CD14-positive monocyte (primary cell): Measurements from ENCODE around the gene RHOBTB1. TPM values are rescaled to one million over a fixed set of nuclear protein-coding genes. Genes with fewer than 3 reads are reported as not detected.

Experiments used
- DNase-seq, 3 donors: peaks; one replicate each; pipeline ENCODE4 v3.0.0-alpha.2; 2011 to 2022
- H2AFZ ChIP-seq: 2 replicates; pipeline ENCODE4 v1.6.0; 2012; ENCODE audit warnings: mild to moderate bottlenecking, low read depth, low read length, inconsistent platforms; ENCODE audit not compliant: insufficient read depth, poor library complexity, severe bottlenecking
- H3K27ac ChIP-seq, 2 donors: 1 replicate in 1 of 2; 2 replicates in 1 of 2; pipeline ENCODE4 v1.5.1; 2012 to 2013; ENCODE audit warnings: low read length in 2 of 2, control low read depth in 1 of 2, inconsistent platforms in 1 of 2, low read depth in 1 of 2, mild to moderate bottlenecking in 1 of 2
- H3K27me3 ChIP-seq, 2 donors: one replicate each; pipeline versions ENCODE4 v1.6.0 to v1.6.1; 2011 to 2013; ENCODE audit warnings: low read length in 2 of 2; ENCODE audit not compliant: control insufficient read depth in 2 of 2, insufficient read depth in 2 of 2
- H3K36me3 ChIP-seq, 2 donors: replicated peaks in 1 of 2; 1 replicate in 1 of 2; 2 replicates in 1 of 2; pipeline versions ENCODE4 v1.5.1 to v1.6.1; 2012 to 2013; ENCODE audit warnings: low read length in 2 of 2, control low read depth in 1 of 2, inconsistent platforms in 1 of 2, mild to moderate bottlenecking in 1 of 2; ENCODE audit not compliant: insufficient read depth in 2 of 2, control insufficient read depth in 1 of 2
- H3K4me1 ChIP-seq, 2 donors: 1 replicate in 1 of 2; 2 replicates in 1 of 2; pipeline versions ENCODE4 v1.5.1 to v1.6.1; 2012 to 2013; ENCODE audit warnings: low read length in 2 of 2, control low read depth in 1 of 2, inconsistent platforms in 1 of 2, mild to moderate bottlenecking in 1 of 2, moderate library complexity in 1 of 2; ENCODE audit not compliant: insufficient read depth in 2 of 2, control insufficient read depth in 1 of 2
- H3K4me2 ChIP-seq: replicated peaks from 2 replicates; pipeline ENCODE3; 2012; ENCODE audit warnings: low read length, moderate library complexity, mild to moderate bottlenecking; ENCODE audit not compliant: poor library complexity, severe bottlenecking; ENCODE audit errors: extremely low read depth
- H3K4me3 ChIP-seq, 3 experiments: fragments of 200-600 bp in 1 of 3; sonication (generic) in 1 of 3; replicated peaks in 1 of 3; 1 replicate in 2 of 3; 2 replicates in 1 of 3; pipeline ENCODE4 v1.5.1; 2011 to 2013; ENCODE audit warnings: low read length in 3 of 3, mild to moderate bottlenecking in 3 of 3, control low read depth in 2 of 3, low read depth in 2 of 3, inconsistent platforms in 1 of 3, moderate library complexity in 1 of 3
- H3K79me2 ChIP-seq: 2 replicates; pipeline ENCODE4 v1.6.0; 2012; ENCODE audit warnings: mild to moderate bottlenecking, control low read depth, inconsistent platforms, low read length, moderate library complexity; ENCODE audit not compliant: insufficient read depth
- H3K9ac ChIP-seq: 2 replicates; pipeline ENCODE4 v1.6.0; 2017; ENCODE audit warnings: low read length, mild to moderate bottlenecking; ENCODE audit not compliant: insufficient read depth, poor library complexity, severe bottlenecking
- H3K9me3 ChIP-seq, 2 donors: replicated peaks in 1 of 2; 1 replicate in 1 of 2; 2 replicates in 1 of 2; pipeline versions ENCODE4 v1.5.1 to v1.6.1; 2012 to 2013; ENCODE audit warnings: low read length in 2 of 2, control low read depth in 1 of 2; ENCODE audit not compliant: control insufficient read depth in 1 of 2, insufficient read depth in 1 of 2
- H4K20me1 ChIP-seq: 2 replicates; pipeline ENCODE4 v1.6.0; 2012; ENCODE audit warnings: mild to moderate bottlenecking, low read length, control low read depth, moderate library complexity; ENCODE audit not compliant: insufficient read depth
- H3K27ac Mint-ChIP-seq, 7 donors: one replicate each; pipeline ENCODE4 v1.8.0; 2020; ENCODE audit warnings: mild to moderate bottlenecking in 7 of 7, mixed read lengths in 7 of 7, moderate library complexity in 6 of 7, inconsistent platforms in 2 of 7
- H3K27me3 Mint-ChIP-seq, 3 donors: one replicate each; pipeline ENCODE4 v1.8.0; 2021 to 2022; ENCODE audit warnings: low read depth in 3 of 3, mild to moderate bottlenecking in 3 of 3, mixed read lengths in 3 of 3, moderate library complexity in 3 of 3, inconsistent platforms in 1 of 3
- H3K36me3 Mint-ChIP-seq, 2 donors: one replicate each; pipeline ENCODE4 v1.8.0; 2020; ENCODE audit warnings: mixed read lengths in 2 of 2, inconsistent platforms in 1 of 2, mild to moderate bottlenecking in 1 of 2
- H3K4me1 Mint-ChIP-seq: one replicate; pipeline ENCODE4 v1.8.0; 2020; ENCODE audit warnings: mild to moderate bottlenecking, mixed read lengths
- H3K4me3 Mint-ChIP-seq, 2 donors: one replicate each; pipeline ENCODE4 v1.8.0; 2020; ENCODE audit warnings: mild to moderate bottlenecking in 2 of 2, mixed read lengths in 2 of 2, moderate library complexity in 1 of 2
- H3K9me3 Mint-ChIP-seq, 7 donors: one replicate each; pipeline ENCODE4 v1.8.0; 2020 to 2022; ENCODE audit warnings: mixed read lengths in 7 of 7, mild to moderate bottlenecking in 6 of 7, moderate library complexity in 6 of 7, inconsistent platforms in 2 of 7
- CTCF ChIP-seq: fragments of 200-600 bp; IDR thresholded peaks from one replicate; pipeline ENCODE4 v1.8.0; 2022; ENCODE audit warnings: antibody characterized with exemption, mild to moderate bottlenecking
- WGBS: methylation state at CpG from one replicate; pipeline ENCODE4 v1.1.5; 2013; ENCODE audit warnings: missing lambda C conversion rate; ENCODE audit not compliant: insufficient coverage; 5-methylcytosine and 5-hydroxymethylcytosine counted together
- intact Hi-C, 2 donors: fragments of 100-400 bp; cut with micrococcal nuclease; formaldehyde crosslinking; loops; one replicate each; pipeline versions ENCODE4 v1.15.0 to v1.15.1; 2023
- polyA plus RNA-seq, 3 donors: library from polyadenylated mRNA; depleted of rRNA in 1 of 3; unstranded in 2 of 3; stranded (reverse) in 1 of 3; fragments of 300-500 nt in 2 of 3; fragments of >200 nt in 1 of 3; fragmentation: Illumina TruSeq in 2 of 3; gene quantifications; 1 replicate in 2 of 3; 2 replicates in 1 of 3; pipeline ENCODE4 v1.2.3, GENCODE V29; 2012 to 2021

The RHOBTB1 gene
- polyA plus RNA-seq, 3 donors, result 0.41 to 0.96 (median 0.62) TPM

- Histone ChIP-seq H3K4me1 (no peaks in the 10 kb centered on the region), H3K27me3 (no peaks in the 10 kb centered on the region), H3K4me2 (no peak overlapping the region), H3K9ac (no peak overlapping the region), H3K4me3 (no peak overlapping the region), H3K27ac (no peak overlapping the region), H3K79me2 (no peaks in the 10 kb centered on the region), H3K9me3 (no peaks in the 10 kb centered on the region), H3K36me3 (no peaks in the 10 kb centered on the region), H4K20me1 (no peaks in the 10 kb centered on the region), H2AFZ (no peak overlapping the region)
- H3K4me1 Mint-ChIP-seq, result no peaks in the 10 kb centered on the region
- peaks cover 0 to 8% (median 4%) of the 10 kb centered on the region in 7 donors for H3K9me3 Mint-ChIP-seq
- no peak for DNase-seq
- peaks cover 0 to 5% (median 2%) of the 10 kb centered on the region in 3 donors for H3K27me3 Mint-ChIP-seq
- intact Hi-C loops, result no loop called here
- no peak overlapping the region for H3K4me3 Mint-ChIP-seq
- H3K27ac Mint-ChIP-seq, result no peak overlapping the region
- no peaks in the 10 kb centered on the region for H3K36me3 Mint-ChIP-seq
- no peak for TF ChIP-seq CTCF
- 100% methylated on average over 1 of the region's 1 CpG for WGBS
Observed at GRCh38 chr10:60992636-60993035, 48.7 kb upstream of the RHOBTB1 start.

GRCh38 chr10:60990663-60991062, 46.7 kb upstream of the RHOBTB1 start:
- no peaks in the 10 kb centered on the region for H4K20me1 ChIP-seq
- H3K36me3 Mint-ChIP-seq, result no peaks in the 10 kb centered on the region
- H3K4me1 ChIP-seq, result no peaks in the 10 kb centered on the region
- H3K4me3 Mint-ChIP-seq, result no peak overlapping the region
- peaks cover 0 to 5% (median 0%) of the 10 kb centered on the region in 3 donors for H3K27me3 Mint-ChIP-seq
- H3K79me2 ChIP-seq, result no peaks in the 10 kb centered on the region
- no peak for TF ChIP-seq CTCF
- WGBS, result 94% methylated on average over 1 of the region's 1 CpG
- H3K9ac ChIP-seq, result no peak overlapping the region
- no peaks in the 10 kb centered on the region for H3K27me3 ChIP-seq
- intact Hi-C loops, result no loop called here
- no peaks in the 10 kb centered on the region for H3K36me3 ChIP-seq
- peaks cover 0 to 8% (median 4%) of the 10 kb centered on the region in 7 donors for H3K9me3 Mint-ChIP-seq
- H3K9me3 ChIP-seq, result no peaks in the 10 kb centered on the region
- no peak for DNase-seq
- H3K4me1 Mint-ChIP-seq, result no peaks in the 10 kb centered on the region
- H3K4me3 ChIP-seq, result no peak overlapping the region
- H3K4me2 ChIP-seq, result no peak overlapping the region
- H3K27ac Mint-ChIP-seq, result no peak overlapping the region
- H2AFZ ChIP-seq, result no peak overlapping the region
- no peak overlapping the region for H3K27ac ChIP-seq
